Breast epithelium (tissue), 3 donors: Measurements from ENCODE around the gene NPHP4.

Experiments
- POLR2A ChIP-seq: fragments of 450-650 bp; IDR thresholded peaks from one replicate; pipeline ENCODE4 v1.6.1; 2016; ENCODE audit warnings: antibody characterized with exemption, mild to moderate bottlenecking, moderate library complexity
- POLR2AphosphoS5 ChIP-seq, 3 donors: sonication (generic); formaldehyde crosslinking; IDR thresholded peaks; one replicate each; pipeline ENCODE4 v1.6.1; 2017; ENCODE audit warnings: antibody characterized with exemption in 3 of 3

DNA sequence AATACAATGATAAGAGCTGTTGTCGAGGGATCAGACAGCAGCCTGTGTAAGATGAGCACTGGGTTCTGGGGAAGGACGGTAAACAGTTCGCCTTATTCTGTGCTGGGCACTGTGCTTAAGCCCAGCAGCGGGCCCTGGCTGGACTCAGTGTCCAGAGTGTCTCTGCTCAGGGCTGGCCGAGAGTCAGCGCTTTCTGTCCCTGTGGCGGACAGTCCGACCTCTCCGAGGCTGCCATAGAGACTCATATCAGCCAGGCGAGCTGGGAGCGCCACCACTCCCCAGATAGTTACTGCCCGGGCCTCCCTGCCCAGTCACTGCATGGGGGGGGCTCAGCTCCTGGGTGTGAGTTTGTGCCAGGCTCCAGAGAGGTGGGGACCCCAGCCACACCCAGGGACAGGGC, 14.7 kb upstream of the NPHP4 start:
- TF ChIP-seq POLR2AphosphoS5 (IDR thresholded peaks at IDR 0.05) (no peak), POLR2A (no peak)
